RKO (cell line): ENCODE measurements around the gene FGF12.
"Not testable (repeated sequence)": the region's sequence is repeated elsewhere in the genome, so short reads cannot be mapped to it uniquely, and the experiment has no call there.

Source experiments
- DNase-seq: peaks from one replicate; pipeline ENCODE4 v3.0.0-alpha.2; 2016; ENCODE audit warnings: low spot score

Gene FGF12

DNA sequence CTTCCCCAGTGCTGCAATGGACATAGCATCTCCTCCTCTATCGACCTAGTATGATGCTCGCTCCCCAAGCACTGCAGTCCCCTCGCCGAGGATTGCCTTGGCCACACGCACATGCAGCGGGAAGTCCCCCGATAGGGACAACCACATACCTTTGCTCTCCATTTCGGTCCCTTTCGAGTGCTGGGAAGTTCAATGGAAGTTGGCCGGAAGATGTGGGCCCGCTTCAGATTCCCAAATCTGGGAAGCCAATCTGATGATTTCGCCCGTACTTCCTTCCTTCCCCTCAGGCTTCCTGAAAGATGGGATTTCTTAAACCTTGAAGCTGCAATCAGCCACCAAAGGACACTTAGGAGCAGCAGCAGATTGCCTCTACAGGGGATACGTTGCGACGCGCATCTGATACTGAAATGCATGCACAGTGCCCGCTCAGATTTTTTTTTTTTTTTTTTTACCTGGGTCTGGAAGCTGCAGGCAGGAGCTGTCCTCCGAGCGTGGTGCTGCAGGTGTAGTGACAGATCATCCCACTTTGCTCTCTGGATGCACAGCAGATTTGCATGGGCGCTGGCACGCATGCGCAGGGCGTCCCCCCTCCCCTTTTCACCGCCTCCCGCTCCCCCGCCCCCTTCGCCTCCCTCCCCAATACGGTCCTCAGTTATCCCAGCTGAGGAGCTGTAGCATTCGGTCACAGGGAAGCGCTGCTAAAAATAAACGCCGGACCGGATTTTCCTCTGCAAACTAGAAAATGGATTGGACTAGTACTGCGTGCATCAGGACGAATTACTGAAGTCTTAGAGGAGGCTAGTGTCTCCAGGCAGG lies at the start of gene FGF12:
FGF12 (minus strand) TSS at position 510 of the 816 bp plus-strand sequence.
- DNase-seq: no peak

DNA sequence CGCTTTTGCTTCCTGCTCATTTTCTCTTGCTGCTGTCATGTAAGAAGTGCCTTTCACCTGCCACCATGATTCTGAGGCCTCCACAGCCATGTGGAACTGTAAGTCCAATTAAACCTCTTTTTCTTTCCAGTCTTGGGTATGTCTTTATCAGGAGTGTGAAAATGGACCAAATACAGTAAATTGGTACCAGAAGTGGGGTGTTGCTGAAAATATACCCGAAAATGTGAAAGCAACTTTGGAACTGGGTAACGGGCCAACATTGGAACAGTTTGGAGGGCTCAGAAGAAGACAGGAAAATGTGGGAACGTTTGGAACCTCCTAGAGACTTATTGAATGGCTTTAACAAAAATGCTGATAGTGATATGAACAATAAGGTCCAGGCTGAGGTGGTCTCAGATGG lies 47.0 kb upstream of the FGF12 start:
- DNase-seq: not testable (repeated sequence)

- peak; percentile 71 for DNase-seq
Observed at GRCh38 chr3:192772240-192772894, 45.0 kb upstream of the FGF12 start.

GRCh38 chr3:192758654-192759053 lies 31.3 kb upstream of the FGF12 start:
- no peak for DNase-seq

DNA sequence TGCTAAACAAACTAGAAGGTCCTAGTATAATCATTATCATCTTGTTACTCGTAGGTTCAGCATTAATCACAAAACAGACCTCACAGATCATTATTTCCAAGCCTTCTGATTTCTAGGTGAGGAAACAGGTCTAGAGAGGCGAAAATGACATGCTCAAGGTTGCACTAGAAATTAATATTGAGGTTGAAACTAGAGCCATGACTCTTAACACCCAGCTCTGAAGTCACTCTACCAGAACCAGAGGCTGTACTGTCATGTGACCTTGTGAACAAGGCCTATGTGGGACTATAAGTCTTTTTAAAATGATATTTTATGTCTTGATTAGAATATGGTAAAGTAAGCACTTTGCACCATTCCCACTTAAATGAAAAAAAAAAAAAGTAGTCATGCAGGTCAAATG lies 23.8 kb upstream of the FGF12 start:
- DNase-seq: no peak

GRCh38 chr3:192750201-192750600 lies 22.9 kb upstream of the FGF12 start:
- DNase-seq: no peak

- DNase-seq: no peak
Observed at GRCh38 chr3:192747746-192748145, 20.4 kb upstream of the FGF12 start.

DNA sequence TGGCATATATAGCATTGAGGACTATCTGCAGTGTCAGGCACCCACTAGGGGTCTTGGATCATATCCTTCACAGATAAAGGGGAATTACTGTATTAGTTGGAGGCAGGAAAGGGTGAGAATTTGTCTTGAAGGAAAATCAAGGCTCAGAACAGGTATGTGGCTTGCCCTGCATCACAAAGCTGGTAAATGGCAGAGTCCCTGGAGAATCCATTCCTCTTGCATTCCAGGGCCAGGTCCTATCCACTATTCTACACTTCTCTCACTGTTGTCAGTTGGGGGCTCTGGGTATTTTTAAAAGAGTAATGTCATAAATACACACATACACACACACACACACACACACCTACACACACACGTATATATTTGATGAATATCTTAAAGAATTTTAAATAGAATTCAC lies 19.8 kb upstream of the FGF12 start:
- DNase-seq: no peak

GRCh38 chr3:192745150-192745549 lies 17.8 kb upstream of the FGF12 start:
- DNase-seq: no peak

GRCh38 chr3:192744604-192745003 lies 17.3 kb upstream of the FGF12 start:
- DNase-seq: not testable (repeated sequence)

GRCh38 chr3:192737506-192737905 lies 10.2 kb upstream of the FGF12 start:
- no peak for DNase-seq

GRCh38 chr3:192731233-192731632 lies 3.9 kb upstream of the FGF12 start:
- DNase-seq: no peak

DNA sequence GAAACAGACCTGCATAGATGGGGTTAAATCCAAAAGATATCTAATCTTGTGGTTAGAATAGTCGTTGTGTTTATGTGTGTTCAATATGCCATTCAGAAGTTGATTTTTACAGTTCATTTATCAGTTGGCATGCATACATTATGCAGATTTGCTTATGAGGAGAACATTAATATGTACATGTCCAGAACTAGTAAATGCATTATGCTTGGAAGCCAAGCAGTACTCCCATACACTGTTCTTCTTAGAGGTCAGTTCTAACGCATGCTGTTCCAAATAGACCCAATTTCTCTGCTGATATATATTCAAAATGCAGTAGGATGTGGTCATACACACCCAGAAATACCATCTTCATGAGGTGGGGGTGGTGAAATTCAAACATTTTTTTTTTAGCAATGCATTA lies 956 bp downstream of the FGF12 start:
- DNase-seq: no peak

- no peak for DNase-seq
Observed at GRCh38 chr3:192719964-192720363, 7.4 kb downstream of the FGF12 start.

- no peak for DNase-seq
Observed at GRCh38 chr3:192718156-192718555, 9.2 kb downstream of the FGF12 start.

DNA sequence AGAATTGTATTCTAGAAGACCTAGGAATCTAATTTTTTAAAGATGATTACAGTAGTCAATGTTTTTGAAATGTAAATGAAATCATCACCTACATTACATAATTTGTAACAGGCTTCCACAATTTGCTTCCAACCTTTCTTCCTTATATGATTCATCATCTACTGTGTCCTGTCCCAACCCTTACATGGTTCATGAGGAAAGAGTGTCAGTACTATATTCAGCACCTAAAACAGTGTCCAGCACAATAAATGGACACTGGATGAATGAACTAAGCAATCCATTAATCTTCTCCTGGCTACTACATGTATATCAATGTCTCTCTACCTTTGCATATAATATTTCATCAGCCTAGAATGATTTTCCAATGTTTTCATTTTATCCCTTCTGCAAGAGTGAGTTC lies 12.2 kb downstream of the FGF12 start:
- no peak for DNase-seq

DNA sequence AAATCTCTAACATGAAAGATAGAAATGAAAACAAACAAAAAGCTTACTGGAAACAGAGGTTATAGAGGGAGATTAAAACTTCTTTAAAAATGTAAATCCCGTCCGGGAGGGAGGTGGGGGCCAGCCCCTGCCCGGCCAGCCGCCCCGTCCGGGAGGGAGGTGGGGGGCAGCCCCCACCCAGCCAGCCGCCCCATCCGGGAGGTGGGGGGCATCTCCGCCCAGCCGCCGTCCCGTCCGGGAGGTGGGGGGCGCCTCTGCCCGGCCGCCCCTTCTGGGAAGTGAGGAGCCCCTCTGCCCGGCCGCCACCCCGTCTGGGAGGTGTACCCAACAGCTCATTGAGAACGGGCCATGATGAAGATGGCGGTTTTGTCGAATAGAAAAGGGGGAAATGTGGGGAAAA lies 16.2 kb downstream of the FGF12 start:
- DNase-seq: not testable (repeated sequence)

DNA sequence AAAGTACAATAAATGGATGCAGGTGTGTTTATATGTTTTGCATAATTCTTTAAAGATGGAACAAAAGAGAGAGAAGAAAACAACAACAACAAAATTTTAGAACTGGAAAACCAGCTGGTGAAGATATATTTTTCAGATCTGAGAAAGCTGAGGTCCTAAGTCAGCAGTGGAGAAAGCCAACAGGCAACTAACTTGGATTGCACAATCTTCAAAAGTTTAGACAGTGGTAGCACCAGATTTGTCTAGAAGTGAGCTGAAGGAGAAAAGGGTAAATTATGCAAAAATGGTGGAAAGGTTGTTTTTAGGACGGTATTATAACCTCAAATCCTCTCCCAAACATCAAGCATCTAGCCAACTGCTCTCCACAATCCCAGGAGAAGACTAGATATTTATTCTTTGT lies 17.0 kb downstream of the FGF12 start:
- no peak for DNase-seq

- DNase-seq: no peak
Observed at GRCh38 chr3:192706272-192706671, 21.1 kb downstream of the FGF12 start.

DNA sequence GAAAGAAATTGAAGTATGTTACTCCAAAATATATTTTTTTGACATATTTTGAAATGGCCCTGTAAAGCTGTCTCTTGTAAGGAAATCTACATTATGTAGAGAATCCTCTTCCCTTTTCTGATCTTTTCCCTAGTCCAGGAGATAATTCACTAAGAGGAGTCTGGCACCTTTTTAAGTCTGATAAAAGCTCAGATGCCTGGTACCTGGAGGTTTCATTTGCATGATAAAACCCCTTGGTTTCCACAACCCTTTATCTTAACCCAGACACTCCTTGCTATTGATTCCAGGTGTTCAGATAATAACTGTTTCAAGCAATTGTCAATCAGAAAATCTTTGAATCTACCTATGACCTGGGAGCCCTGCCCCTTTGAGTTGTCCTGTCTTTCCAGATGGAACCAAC lies 26.5 kb downstream of the FGF12 start:
- no peak for DNase-seq

GRCh38 chr3:192696943-192697587 lies 30.3 kb downstream of the FGF12 start:
- no peak for DNase-seq

GRCh38 chr3:192687488-192688152 lies 39.7 kb downstream of the FGF12 start:
- no peak for DNase-seq

- no peak for DNase-seq
Observed at GRCh38 chr3:192685801-192686200, 41.5 kb downstream of the FGF12 start.
